ENCODE data around the gene AGO4.

AGO4 gene

DNA sequence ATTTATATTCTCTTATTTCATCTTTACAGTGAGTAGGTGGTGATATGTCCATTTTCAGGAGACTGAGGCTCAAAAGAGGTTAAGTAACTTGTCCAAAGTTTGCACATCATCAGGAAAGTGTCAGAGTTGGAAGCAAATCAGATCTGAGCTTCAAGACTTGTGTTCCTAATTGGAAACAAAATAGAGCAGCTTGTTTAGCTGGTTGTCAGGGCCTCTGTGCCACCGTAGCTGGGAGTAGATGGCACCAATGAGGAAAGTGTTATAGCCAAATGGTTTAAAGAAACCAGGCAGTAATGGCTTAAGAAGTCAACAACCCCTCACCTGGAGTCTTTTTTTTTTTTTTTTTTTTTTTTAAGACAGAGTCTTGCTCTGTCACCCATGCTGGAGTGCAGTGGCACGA is 94.9 kb downstream of the AGO4 start:
- DNase-seq, result no peak

All from inflammatory macrophage treated with lipopolysaccharide for 1 hour (primary cell).